Body of pancreas (tissue), 4 donors: ENCODE measurements around the gene GNLY.

Experiments
- POLR2A ChIP-seq, 3 donors: fragments of 450-650 bp; IDR thresholded peaks; one replicate each; pipeline ENCODE4 v1.6.1; 2016; ENCODE audit warnings: antibody characterized with exemption in 3 of 3, mild to moderate bottlenecking in 2 of 3
- TF ChIP-seq, protein P1 (sequence below), 7 experiments: fragments of 450-650 bp in 4 of 7; fragments of 200-600 bp in 3 of 7; sonication (generic) in 3 of 7; IDR thresholded peaks; one replicate each; pipeline ENCODE4 v1.5.1; 2016 to 2019; ENCODE audit warnings: antibody characterized with exemption in 7 of 7

DNA sequence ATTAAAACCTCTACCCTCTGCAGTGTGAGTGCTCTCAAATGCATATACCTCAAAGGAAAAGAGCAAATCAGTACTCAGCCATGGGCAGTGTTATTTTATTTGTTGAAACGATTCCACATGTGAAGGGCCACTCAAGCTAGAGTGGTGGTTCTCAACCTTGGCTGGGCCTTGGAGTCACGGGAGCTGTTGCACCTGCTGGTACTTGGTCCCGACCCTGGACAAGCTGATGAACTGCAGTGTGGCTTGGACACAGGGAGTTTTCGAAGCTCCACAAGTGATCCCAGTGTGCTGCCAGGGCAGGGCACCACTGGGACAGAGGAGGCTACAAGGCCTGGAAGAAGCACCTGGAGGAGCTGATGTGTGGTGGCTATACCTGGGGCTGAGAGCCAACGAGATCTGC lies 19.7 kb downstream of the GNLY start:
- TF ChIP-seq, protein P1, sequence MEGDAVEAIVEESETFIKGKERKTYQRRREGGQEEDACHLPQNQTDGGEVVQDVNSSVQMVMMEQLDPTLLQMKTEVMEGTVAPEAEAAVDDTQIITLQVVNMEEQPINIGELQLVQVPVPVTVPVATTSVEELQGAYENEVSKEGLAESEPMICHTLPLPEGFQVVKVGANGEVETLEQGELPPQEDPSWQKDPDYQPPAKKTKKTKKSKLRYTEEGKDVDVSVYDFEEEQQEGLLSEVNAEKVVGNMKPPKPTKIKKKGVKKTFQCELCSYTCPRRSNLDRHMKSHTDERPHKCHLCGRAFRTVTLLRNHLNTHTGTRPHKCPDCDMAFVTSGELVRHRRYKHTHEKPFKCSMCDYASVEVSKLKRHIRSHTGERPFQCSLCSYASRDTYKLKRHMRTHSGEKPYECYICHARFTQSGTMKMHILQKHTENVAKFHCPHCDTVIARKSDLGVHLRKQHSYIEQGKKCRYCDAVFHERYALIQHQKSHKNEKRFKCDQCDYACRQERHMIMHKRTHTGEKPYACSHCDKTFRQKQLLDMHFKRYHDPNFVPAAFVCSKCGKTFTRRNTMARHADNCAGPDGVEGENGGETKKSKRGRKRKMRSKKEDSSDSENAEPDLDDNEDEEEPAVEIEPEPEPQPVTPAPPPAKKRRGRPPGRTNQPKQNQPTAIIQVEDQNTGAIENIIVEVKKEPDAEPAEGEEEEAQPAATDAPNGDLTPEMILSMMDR (IDR thresholded peaks at IDR 0.05): no peak
- no peak for TF ChIP-seq POLR2A (IDR thresholded peaks at IDR 0.05)
